Gastrocnemius medialis (tissue), 4 donors: ENCODE measurements around the gene RHOF. TPM values are rescaled to one million over a fixed set of nuclear protein-coding genes. Genes with fewer than 3 reads are reported as not detected.

Experiments used
- ATAC-seq, 2 donors: fragments of 150-250 bp; one replicate each; pipeline ENCODE4 v1.9.1; 2016
- DNase-seq, 2 donors: peaks; one replicate each; pipeline ENCODE4 v3.0.0-alpha.2; 2019
- H3K27ac ChIP-seq, 4 donors: fragments of 200-600 bp; sonication (generic); 1 replicate in 1 of 4; 2 replicates in 3 of 4; pipeline ENCODE4 v1.5.1; 2016 to 2018; ENCODE audit warnings: mild to moderate bottlenecking in 2 of 4, moderate library complexity in 1 of 4
- H3K27me3 ChIP-seq, 3 donors: fragments of 200-600 bp; sonication (generic) in 2 of 3; 1 replicate in 1 of 3; 2 replicates in 2 of 3; pipeline versions ENCODE4 v1.5.1 to v1.6.0; 2016 to 2019; ENCODE audit warnings: mild to moderate bottlenecking in 1 of 3, moderate library complexity in 1 of 3
- H3K36me3 ChIP-seq, 2 donors: fragments of 200-600 bp; sonication (generic) in 1 of 2; one replicate each; pipeline ENCODE4 v1.5.1; 2017 to 2018
- H3K4me1 ChIP-seq, 2 donors: fragments of 200-600 bp; sonication (generic) in 1 of 2; one replicate each; pipeline ENCODE4 v1.5.1; 2016 to 2017; ENCODE audit warnings: mild to moderate bottlenecking in 2 of 2
- H3K4me3 ChIP-seq, 4 donors: fragments of 200-600 bp; sonication (generic) in 3 of 4; 1 replicate in 1 of 4; 2 replicates in 3 of 4; pipeline ENCODE4 v1.5.1; 2016 to 2019; ENCODE audit warnings: mild to moderate bottlenecking in 2 of 4
- H3K9me3 ChIP-seq, 3 donors: fragments of 200-600 bp; sonication (generic) in 2 of 3; 1 replicate in 1 of 3; 2 replicates in 2 of 3; pipeline ENCODE4 v1.5.1; 2016 to 2019
- CTCF ChIP-seq, 5 experiments: fragments of 450-650 bp in 3 of 5; fragments of 200-600 bp in 2 of 5; sonication (generic) in 2 of 5; IDR thresholded peaks in 4 of 5; conservative IDR thresholded peaks in 1 of 5; 1 replicate in 4 of 5; 2 replicates in 1 of 5; pipeline ENCODE4 v1.5.1; 2016 to 2019; ENCODE audit warnings: antibody characterized with exemption in 5 of 5, mild to moderate bottlenecking in 3 of 5, moderate library complexity in 3 of 5
- POLR2A ChIP-seq, 2 donors: fragments of 450-650 bp; IDR thresholded peaks; one replicate each; pipeline ENCODE4 v1.6.1; 2017; ENCODE audit warnings: antibody characterized with exemption in 2 of 2, mild to moderate bottlenecking in 2 of 2, moderate library complexity in 2 of 2
- in situ Hi-C, 4 donors: fragments of 200-750 bp; cut with MboI; loops; one replicate each; pipeline versions ENCODE4 v1.15.0 to v1.8.0; 2017; ENCODE audit warnings: low sequenced_read_pairs in 4 of 4
- intact Hi-C: fragments of 100-400 bp; cut with DNase I; formaldehyde crosslinking; loops from one replicate; pipeline ENCODE4 v1.15.1; 2023; ENCODE audit warnings: low total_unique reads
- total RNA-seq, 4 donors: library from RNA; depleted of rRNA; stranded (reverse); fragments of >200 nt; gene quantifications; one replicate each; pipeline versions ENCODE4 v1.1.0 to v1.2.3, GENCODE V29; 2016

The RHOF gene
- total RNA-seq, 4 donors from 2014 or later, result 2.9 to 6.8 (median 4.1) TPM

- Histone ChIP-seq H3K4me3 (no peak overlapping the region), H3K27me3 (no peaks in the 10 kb centered on the region), H3K4me1 (peaks cover 21 to 24% of the 10 kb centered on the region in 2 donors), H3K36me3 (no peaks in the 10 kb centered on the region), H3K27ac (peak overlapping the region; percentile 31 to 63 (median 46)), H3K9me3 (no peaks in the 10 kb centered on the region)
- in situ Hi-C loops (loop anchor here in 3 of 4 donors (5.0 to 10.0 kb wide), 3 partner anchors 93 to 95 kb away; partner anchors contain the start of gene PSMD9 (in 3 of the 3)), intact Hi-C loops (no loop called here)
- ATAC-seq (no peak), DNase-seq (no peak)
- TF ChIP-seq CTCF (IDR thresholded peaks at IDR 0.05 in 4 of 5, conservative IDR thresholded peaks at IDR 0.05 in 1 of 5) (no peak), POLR2A (IDR thresholded peaks at IDR 0.05) (no peak)
Observed at GRCh38 chr12:121789800-121790728, 3.4 kb downstream of the RHOF start.

- no peaks in the 10 kb centered on the region for H3K36me3 ChIP-seq
- in situ Hi-C loops (no loop called here), intact Hi-C loops (no loop called here)
- no peaks in the 10 kb centered on the region for H3K9me3 ChIP-seq
- no peaks in the 10 kb centered on the region for H3K27me3 ChIP-seq
- H3K4me1 ChIP-seq, result peaks cover 15 to 17% of the 10 kb centered on the region in 2 donors
- peak overlapping the region; percentile 31 to 63 (median 46) for H3K27ac ChIP-seq
- DNase-seq (no peak), ATAC-seq (no peak)
- no peak overlapping the region for H3K4me3 ChIP-seq
- TF ChIP-seq CTCF (IDR thresholded peaks at IDR 0.05 in 4 of 5, conservative IDR thresholded peaks at IDR 0.05 in 1 of 5), result no peak
- no peak for TF ChIP-seq POLR2A (IDR thresholded peaks at IDR 0.05)
Observed at GRCh38 chr12:121789233-121789781, 4.2 kb downstream of the RHOF start.

GRCh38 chr12:121788176-121788818, 5.2 kb downstream of the RHOF start:
- in situ Hi-C loops (no loop called here), intact Hi-C loops (no loop called here)
- H3K4me3 ChIP-seq, result no peak overlapping the region
- no peaks in the 10 kb centered on the region for H3K36me3 ChIP-seq
- no peaks in the 10 kb centered on the region for H3K27me3 ChIP-seq
- H3K9me3 ChIP-seq, result no peaks in the 10 kb centered on the region
- H3K27ac ChIP-seq, result peak overlapping the region in 1 of 4 donors; percentile 63
- TF ChIP-seq CTCF (IDR thresholded peaks at IDR 0.05 in 4 of 5, conservative IDR thresholded peaks at IDR 0.05 in 1 of 5), result no peak
- H3K4me1 ChIP-seq, result peaks cover 6 to 10% of the 10 kb centered on the region in 2 donors
- DNase-seq (no peak), ATAC-seq (no peak)

GRCh38 chr12:121787063-121788025, 6.1 kb downstream of the RHOF start:
- peaks cover 5 to 10% of the 10 kb centered on the region in 2 donors for H3K4me1 ChIP-seq

More at GRCh38 chr12:121787063-121788025, 6.1 kb downstream of the RHOF start:
- H3K27ac ChIP-seq, result peak overlapping the region in 1 of 4 donors; percentile 21
- H3K9me3 ChIP-seq, result no peaks in the 10 kb centered on the region
- ATAC-seq, result no peak
- intact Hi-C loops, result no loop called here
- no peak for TF ChIP-seq POLR2A (IDR thresholded peaks at IDR 0.05)
- TF ChIP-seq CTCF (IDR thresholded peaks at IDR 0.05 in 4 of 5, conservative IDR thresholded peaks at IDR 0.05 in 1 of 5), result no peak
- H3K27me3 ChIP-seq, result no peaks in the 10 kb centered on the region
- no peaks in the 10 kb centered on the region for H3K36me3 ChIP-seq
- DNase-seq, result no peak
- in situ Hi-C loops, result no loop called here
- H3K4me3 ChIP-seq, result no peak overlapping the region
